Mesenchymal stem cell (in vitro differentiated cells and primary cell): ENCODE measurements around the gene CTNNA1.
"Not testable (repeated sequence)": the region's sequence is repeated elsewhere in the genome, so short reads cannot be mapped to it uniquely, and the experiment has no call there.

Experiments
- DNase-seq: peaks from one replicate; pipeline ENCODE4 v3.0.0-alpha.2; 2013
- H2AFZ ChIP-seq: one replicate; pipeline ENCODE4 v1.6.1; 2013; ENCODE audit warnings: low read depth, mild to moderate bottlenecking, control low read depth, inconsistent platforms, low read length, moderate library complexity
- H2AK5ac ChIP-seq: 2 replicates; pipeline ENCODE4 v1.6.1; 2013; ENCODE audit warnings: low read length, moderate library complexity, mild to moderate bottlenecking, inconsistent platforms; ENCODE audit not compliant: severe bottlenecking
- H2BK120ac ChIP-seq: one replicate; pipeline ENCODE4 v1.6.1; 2013; ENCODE audit warnings: low read depth, mild to moderate bottlenecking, inconsistent platforms, low read length, moderate library complexity
- H2BK12ac ChIP-seq, 2 experiments: one replicate each; pipeline ENCODE4 v1.6.1; 2013; ENCODE audit warnings: inconsistent platforms in 2 of 2, low read length in 2 of 2, mild to moderate bottlenecking in 2 of 2, moderate library complexity in 2 of 2, control low read depth in 1 of 2
- H2BK15ac ChIP-seq: one replicate; pipeline ENCODE4 v1.6.1; 2013; ENCODE audit warnings: mild to moderate bottlenecking, low read depth, inconsistent platforms; ENCODE audit not compliant: poor library complexity, severe bottlenecking
- H2BK5ac ChIP-seq: 2 replicates; pipeline ENCODE4 v1.6.1; 2013; ENCODE audit warnings: low read depth, mild to moderate bottlenecking, low read length, control low read depth, inconsistent platforms; ENCODE audit not compliant: poor library complexity, severe bottlenecking
- H3K14ac ChIP-seq, 2 experiments: one replicate each; pipeline ENCODE4 v1.6.1; 2013; ENCODE audit warnings: inconsistent platforms in 2 of 2, low read length in 2 of 2, control low read depth in 1 of 2, mild to moderate bottlenecking in 1 of 2, moderate library complexity in 1 of 2
- H3K18ac ChIP-seq, 2 experiments: one replicate each; pipeline ENCODE4 v1.6.1; 2013; ENCODE audit warnings: inconsistent platforms in 2 of 2, low read length in 2 of 2, control low read depth in 1 of 2, low read depth in 1 of 2, mild to moderate bottlenecking in 1 of 2
- H3K23ac ChIP-seq, 2 experiments: one replicate each; pipeline ENCODE4 v1.6.1; 2013; ENCODE audit warnings: inconsistent platforms in 2 of 2, low read length in 2 of 2, mild to moderate bottlenecking in 2 of 2, moderate library complexity in 2 of 2, control low read depth in 1 of 2
- H3K27ac ChIP-seq: 2 replicates; pipeline ENCODE4 v1.5.1; 2013; ENCODE audit warnings: mild to moderate bottlenecking, moderate library complexity, low read length, control low read depth, inconsistent platforms; ENCODE audit not compliant: poor library complexity, severe bottlenecking
- H3K27me3 ChIP-seq, 2 experiments: 2 replicates each; pipeline versions ENCODE4 v1.6.1 to v1.7.0; 2013; ENCODE audit warnings: low read length in 2 of 2, mild to moderate bottlenecking in 2 of 2, moderate library complexity in 2 of 2, control low read depth in 1 of 2, inconsistent platforms in 1 of 2; ENCODE audit not compliant: control insufficient read depth in 1 of 2, insufficient read depth in 1 of 2
- H3K36me3 ChIP-seq, 2 experiments: 2 replicates each; pipeline versions ENCODE4 v1.6.1 to v1.7.0; 2013; ENCODE audit warnings: low read length in 2 of 2, control low read depth in 1 of 2, inconsistent platforms in 1 of 2, low read depth in 1 of 2, mild to moderate bottlenecking in 1 of 2; ENCODE audit not compliant: insufficient read depth in 2 of 2, control insufficient read depth in 1 of 2
- H3K4ac ChIP-seq, 2 experiments: one replicate each; pipeline ENCODE4 v1.6.1; 2013; ENCODE audit warnings: inconsistent platforms in 2 of 2, low read length in 2 of 2, mild to moderate bottlenecking in 2 of 2, moderate library complexity in 2 of 2, control low read depth in 1 of 2, low read depth in 1 of 2
- H3K4me1 ChIP-seq: 2 replicates; pipeline ENCODE4 v1.6.1; 2013; ENCODE audit warnings: low read depth, low read length, control low read depth; ENCODE audit not compliant: control insufficient read depth, insufficient read depth
- H3K4me2 ChIP-seq: 2 replicates; pipeline ENCODE4 v1.6.1; 2013; ENCODE audit warnings: low read length, mild to moderate bottlenecking, inconsistent platforms; ENCODE audit not compliant: poor library complexity, severe bottlenecking
- H3K4me3 ChIP-seq, 2 experiments: 2 replicates each; pipeline versions ENCODE4 v1.5.1 to v1.7.0; 2013; ENCODE audit warnings: low read length in 2 of 2, mild to moderate bottlenecking in 2 of 2, control low read depth in 1 of 2, low read depth in 1 of 2; ENCODE audit not compliant: insufficient read depth in 1 of 2
- H3K79me1 ChIP-seq: replicated peaks from 2 replicates; pipeline ENCODE4 v1.6.1; 2013; ENCODE audit warnings: mild to moderate bottlenecking, control low read depth, low read length, inconsistent platforms; ENCODE audit not compliant: poor library complexity, severe bottlenecking
- H3K9ac ChIP-seq: 2 replicates; pipeline ENCODE4 v1.7.0; 2013; ENCODE audit warnings: mild to moderate bottlenecking, low read length, moderate library complexity
- H3K9me3 ChIP-seq: 2 replicates; pipeline ENCODE4 v1.7.0; 2013; ENCODE audit warnings: mild to moderate bottlenecking, low read length; ENCODE audit not compliant: control insufficient read depth
- H4K8ac ChIP-seq: one replicate; pipeline ENCODE4 v1.6.1; 2013; ENCODE audit warnings: inconsistent platforms, mild to moderate bottlenecking, low read length, moderate library complexity
- H4K91ac ChIP-seq: one replicate; pipeline ENCODE4 v1.6.1; 2013; ENCODE audit warnings: mild to moderate bottlenecking, low read length, inconsistent platforms
- WGBS: methylation state at CpG from one replicate; pipeline ENCODE4 v1.1.7; 2013; ENCODE audit warnings: mixed read lengths; 5-methylcytosine and 5-hydroxymethylcytosine counted together

The CTNNA1 gene

DNA sequence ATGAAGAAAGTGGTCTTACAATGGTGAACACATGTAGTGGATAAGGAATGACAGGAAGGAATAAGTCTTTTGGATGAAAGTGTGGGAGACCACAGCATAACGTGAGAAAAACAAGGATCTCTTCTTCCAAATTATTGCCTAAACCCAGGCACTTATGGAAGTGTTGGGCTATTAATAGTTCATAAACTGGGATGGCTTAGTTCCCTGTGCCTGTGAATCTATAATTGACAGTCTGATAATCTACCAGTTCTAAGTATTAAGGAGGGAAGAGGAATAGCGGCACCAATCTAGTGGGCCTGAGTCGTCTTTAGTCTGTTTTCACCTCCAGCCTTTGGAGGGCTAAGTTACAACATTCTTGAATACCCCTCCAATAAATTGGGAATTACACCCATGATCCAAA, 161.1 kb downstream of the CTNNA1 start:
- Histone ChIP-seq H3K4me3 (no peak overlapping the region), H4K8ac (no peak overlapping the region), H3K79me1 (peaks cover 35% of the 10 kb centered on the region), H3K23ac (no peak overlapping the region), H3K9me3 (no peaks in the 10 kb centered on the region), H3K4ac (no peak overlapping the region), H3K27me3 (no peaks in the 10 kb centered on the region), H2BK15ac (no peak overlapping the region), H3K14ac (no peak overlapping the region), H3K4me2 (no peak overlapping the region), H3K18ac (no peak overlapping the region), H3K27ac (no peak overlapping the region), H4K91ac (no peak overlapping the region), H2AFZ (no peak overlapping the region), H2AK5ac (no peak overlapping the region), H2BK120ac (no peak overlapping the region), H3K4me1 (peaks cover 4% of the 10 kb centered on the region), H3K36me3 (peaks cover 17 to 63% of the 10 kb centered on the region in 2 experiments), H2BK12ac (no peak overlapping the region), H2BK5ac (no peak overlapping the region), H3K9ac (no peak overlapping the region)
- DNase-seq: no peak
- WGBS: 98% methylated on average over 2 of the region's 3 CpGs

- H2BK120ac ChIP-seq: no peak overlapping the region
- no peak overlapping the region for H2AK5ac ChIP-seq
- H3K27me3 ChIP-seq: no peaks in the 10 kb centered on the region
- no peak overlapping the region for H3K14ac ChIP-seq
- no peak for DNase-seq
- no peak overlapping the region for H2AFZ ChIP-seq
- H4K91ac ChIP-seq: no peak overlapping the region
- H3K9me3 ChIP-seq: no peaks in the 10 kb centered on the region
- H3K27ac ChIP-seq: no peak overlapping the region
- H3K36me3 ChIP-seq: peaks cover 16 to 49% of the 10 kb centered on the region in 2 experiments
- WGBS: 87% methylated on average over 4 of the region's 4 CpGs
- peaks cover 5% of the 10 kb centered on the region for H3K4me1 ChIP-seq
- peaks cover 29% of the 10 kb centered on the region for H3K79me1 ChIP-seq
- no peak overlapping the region for H3K9ac ChIP-seq
- no peak overlapping the region for H3K23ac ChIP-seq
- no peak overlapping the region for H2BK15ac ChIP-seq
- H2BK5ac ChIP-seq: no peak overlapping the region
- H4K8ac ChIP-seq: no peak overlapping the region
- no peak overlapping the region for H3K4me3 ChIP-seq
- H2BK12ac ChIP-seq: no peak overlapping the region
- H3K4me2 ChIP-seq: no peak overlapping the region
- no peak overlapping the region for H3K18ac ChIP-seq
- no peak overlapping the region for H3K4ac ChIP-seq
Observed at GRCh38 chr5:138918686-138919085, 165.5 kb downstream of the CTNNA1 start.

- H2BK15ac ChIP-seq: no peak overlapping the region
- H3K23ac ChIP-seq: no peak overlapping the region
- H3K27me3 ChIP-seq: no peaks in the 10 kb centered on the region
- no peak overlapping the region for H3K4me2 ChIP-seq
- H3K18ac ChIP-seq: no peak overlapping the region
- peaks cover 33% of the 10 kb centered on the region for H3K79me1 ChIP-seq
- DNase-seq: no peak
- WGBS: 91% methylated on average over 8 of the region's 8 CpGs
- H4K8ac ChIP-seq: no peak overlapping the region
- no peak overlapping the region for H3K9ac ChIP-seq
- no peak overlapping the region for H2AFZ ChIP-seq
- no peak overlapping the region for H3K27ac ChIP-seq
- no peak overlapping the region for H3K4ac ChIP-seq
- no peak overlapping the region for H4K91ac ChIP-seq
- peaks cover 21 to 51% of the 10 kb centered on the region in 2 experiments for H3K36me3 ChIP-seq
- no peak overlapping the region for H2BK12ac ChIP-seq
- H3K4me3 ChIP-seq: no peak overlapping the region
- peaks cover 5% of the 10 kb centered on the region for H3K4me1 ChIP-seq
- no peak overlapping the region for H2AK5ac ChIP-seq
- H2BK120ac ChIP-seq: no peak overlapping the region
- H3K14ac ChIP-seq: no peak overlapping the region
- H3K9me3 ChIP-seq: no peaks in the 10 kb centered on the region
- no peak overlapping the region for H2BK5ac ChIP-seq
Observed at GRCh38 chr5:138920181-138920580, 167.0 kb downstream of the CTNNA1 start.

DNA sequence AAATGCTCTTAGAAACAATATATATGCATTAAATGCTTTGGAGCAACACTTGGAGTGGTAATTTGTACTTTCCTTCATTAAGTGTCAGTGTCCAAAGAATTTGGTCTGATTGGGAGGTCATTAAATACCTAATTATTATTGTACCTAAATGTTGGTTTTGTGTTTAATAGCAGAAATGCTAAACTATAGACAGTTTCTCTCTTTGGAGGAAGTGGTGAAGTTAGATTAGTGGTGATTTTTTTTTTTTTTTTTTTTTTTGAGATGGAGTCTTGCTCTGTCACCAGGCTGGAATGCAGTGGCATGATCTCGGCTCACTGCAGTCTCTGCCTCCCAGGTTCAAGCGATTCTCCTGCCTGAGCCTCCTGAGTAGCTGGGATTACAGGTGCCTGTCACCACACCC, 168.1 kb downstream of the CTNNA1 start:
- WGBS: 29% methylated on average over 2 of the region's 2 CpGs
- not testable (repeated sequence) for H2AK5ac ChIP-seq, H2BK12ac ChIP-seq, H3K18ac ChIP-seq, H3K27me3 ChIP-seq, H2BK15ac ChIP-seq, DNase-seq, H4K8ac ChIP-seq, H2BK120ac ChIP-seq, H3K23ac ChIP-seq, H3K9me3 ChIP-seq, H3K14ac ChIP-seq, H4K91ac ChIP-seq, H2BK5ac ChIP-seq, H3K4me2 ChIP-seq, H3K4ac ChIP-seq, H3K4me3 ChIP-seq, H3K27ac ChIP-seq, H2AFZ ChIP-seq, H3K4me1 ChIP-seq
- Histone ChIP-seq H3K36me3 (peaks cover 27 to 58% of the 10 kb centered on the region in 2 experiments), H3K9ac (peak overlapping the region; percentile 16), H3K79me1 (peaks cover 39% of the 10 kb centered on the region)
